Kasumi-1 (cell line): Measurements from ENCODE around the gene ATXN7L3.

Experiments used
- DNase-seq, 2 experiments: peaks; one replicate each; lab custom pipeline; 2025; lab: John Stamatoyannopoulos, UW

ATXN7L3 gene

DNA sequence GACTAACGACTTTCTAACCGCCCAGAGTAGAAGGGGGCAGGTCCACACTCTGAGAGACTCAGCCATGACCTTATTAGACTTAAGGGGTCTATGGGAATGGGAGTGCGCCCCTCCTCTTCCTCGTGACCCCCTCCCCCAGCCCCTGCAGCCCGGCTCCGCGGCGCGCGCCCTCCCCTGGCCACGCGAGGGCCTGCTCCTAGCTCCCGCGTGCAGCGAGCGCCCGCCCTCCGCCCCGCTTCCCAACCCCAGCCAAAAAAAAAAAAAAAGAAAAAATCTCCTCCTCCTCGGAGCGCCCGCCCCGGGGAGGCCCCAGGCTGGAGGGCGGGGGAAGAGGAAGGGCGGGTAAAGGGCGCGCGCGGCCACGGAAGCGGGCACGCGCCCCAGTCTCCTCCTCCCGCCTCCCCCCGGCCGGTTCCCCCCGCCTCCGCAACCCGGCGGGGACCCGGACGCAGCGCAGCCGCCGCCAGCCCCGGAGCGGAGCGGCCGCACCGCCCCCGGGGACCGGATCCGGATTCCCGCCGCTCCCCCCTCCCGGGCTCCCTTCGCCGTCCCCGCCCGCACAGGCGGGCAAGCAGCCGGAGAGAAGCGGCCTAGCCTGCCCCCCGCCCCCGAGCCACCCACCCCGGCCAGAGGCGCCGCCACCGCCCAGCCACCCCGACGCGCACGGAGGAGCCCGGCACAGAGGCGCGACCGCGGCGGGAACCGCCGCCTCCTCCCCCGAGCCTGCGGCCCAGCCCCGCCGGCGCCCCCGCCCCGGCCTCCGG lies 18.8 kb upstream of the ATXN7L3 start:
- peak; percentile 72 to 80 for DNase-seq

GRCh38 chr17:44217738-44218343 lies 18.2 kb upstream of the ATXN7L3 start:
- DNase-seq = no peak

GRCh38 chr17:44216694-44217093 lies 17.0 kb upstream of the ATXN7L3 start:
- no peak for DNase-seq

GRCh38 chr17:44216173-44216572 lies 16.5 kb upstream of the ATXN7L3 start:
- DNase-seq = no peak

DNA sequence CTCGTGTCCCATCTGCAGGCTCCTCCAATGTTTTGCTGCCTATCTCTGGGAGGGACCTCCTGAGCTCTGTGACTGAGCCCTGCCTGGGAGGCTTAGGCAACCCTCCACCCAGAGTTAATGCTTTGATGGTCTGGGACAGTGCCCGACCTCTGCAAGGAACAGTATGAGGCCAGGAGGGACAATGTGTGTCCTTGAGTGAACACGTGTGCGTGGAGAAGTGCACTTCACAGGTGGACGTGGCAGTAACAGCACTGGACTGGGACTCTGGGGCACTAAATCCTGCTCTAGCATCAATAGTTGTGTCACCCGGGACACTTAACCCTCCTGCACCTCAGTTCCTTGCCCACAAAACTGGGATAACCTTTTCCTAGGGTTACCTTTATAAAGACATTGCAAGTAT lies 15.2 kb upstream of the ATXN7L3 start:
- no peak for DNase-seq

- DNase-seq = no peak
Observed at GRCh38 chr17:44214230-44214494, 14.5 kb upstream of the ATXN7L3 start.

DNA sequence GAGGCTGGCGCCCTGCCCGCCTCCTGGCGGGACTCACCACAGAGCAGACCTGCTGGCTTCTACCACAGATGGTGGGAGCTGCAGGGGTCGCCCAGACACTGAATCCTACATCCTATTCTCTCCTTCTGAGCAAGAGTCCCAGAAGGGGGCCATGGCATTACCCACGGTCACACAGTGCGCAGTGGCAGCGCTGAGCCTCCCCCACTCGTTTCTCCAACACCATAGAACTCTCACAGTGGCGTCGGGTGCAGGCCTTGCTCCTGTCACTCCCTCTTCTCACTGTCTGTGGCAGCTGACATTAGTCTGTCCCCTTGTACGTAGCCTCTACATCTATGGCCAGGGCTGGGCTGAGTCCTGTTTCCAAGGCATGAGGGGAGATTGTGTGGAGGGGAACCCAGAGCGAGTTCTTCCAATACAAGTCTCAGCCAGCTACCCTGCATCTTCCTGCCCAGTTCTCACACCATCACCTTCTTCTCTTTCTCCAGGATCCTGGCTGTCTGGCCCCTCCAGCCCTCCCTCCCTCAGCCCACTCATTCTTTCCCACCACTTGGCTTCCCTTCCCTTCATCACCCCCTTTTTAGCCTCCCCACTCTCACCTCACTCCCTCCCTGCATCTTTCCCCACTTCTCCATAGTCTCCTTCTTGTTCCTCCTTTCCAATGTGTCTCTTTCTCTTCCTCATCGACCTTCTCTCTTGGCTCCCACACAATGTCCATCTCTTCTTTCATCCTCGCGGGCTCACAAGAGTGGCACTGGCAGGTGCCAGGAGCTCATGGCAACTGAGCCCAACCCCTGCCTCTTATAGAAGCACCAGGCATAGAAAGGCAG lies 13.9 kb upstream of the ATXN7L3 start:
- no peak for DNase-seq

GRCh38 chr17:44212507-44213402 lies 13.1 kb upstream of the ATXN7L3 start:
- no peak for DNase-seq

DNA sequence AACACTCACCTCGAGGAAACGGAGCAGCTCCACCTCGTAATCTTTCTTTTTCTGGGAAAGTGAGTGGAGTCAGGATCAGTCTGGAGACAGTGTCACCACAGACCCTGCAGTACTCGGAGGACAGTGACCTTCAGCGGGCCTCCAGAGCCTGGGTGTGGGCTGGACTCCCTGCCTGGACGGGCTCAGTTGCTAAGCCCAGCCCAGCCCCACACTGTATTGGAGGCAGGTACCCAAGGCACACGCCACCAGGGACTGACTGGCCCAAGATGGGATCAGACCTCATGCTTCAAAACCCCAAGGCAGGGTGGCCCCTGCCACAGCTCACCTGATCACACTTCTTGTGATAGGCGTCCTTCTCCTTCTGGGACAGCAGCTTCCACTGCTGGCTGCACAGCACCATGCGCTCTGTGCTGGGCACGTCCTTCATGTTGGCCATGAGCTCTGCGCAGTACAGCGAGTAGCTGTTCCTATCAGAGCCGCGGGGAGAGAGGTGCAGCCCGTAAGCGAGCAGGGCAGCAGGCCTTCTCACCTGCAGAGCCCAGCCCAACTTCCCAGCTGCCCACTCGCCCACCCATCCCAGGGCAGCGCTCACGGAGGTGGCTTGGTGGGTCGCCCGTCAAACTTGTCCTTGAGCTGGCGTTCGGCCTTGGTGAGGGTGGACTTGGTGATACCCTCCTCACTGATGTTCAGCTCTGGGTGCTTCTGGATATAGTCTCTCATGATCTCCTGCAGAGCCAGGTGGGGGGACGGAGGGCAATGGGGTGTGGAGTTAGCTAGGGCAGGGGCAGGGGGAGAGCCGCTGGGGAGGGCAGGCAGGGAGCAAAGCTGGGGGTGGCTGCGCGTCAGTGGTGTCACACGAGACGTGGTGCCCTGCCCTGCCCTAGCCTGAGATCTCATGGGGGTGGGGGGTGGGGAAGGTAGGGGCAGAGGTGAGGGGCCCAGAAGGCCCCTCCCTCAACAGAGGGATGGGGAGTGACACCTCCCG lies 11.9 kb upstream of the ATXN7L3 start:
- no peak for DNase-seq

- DNase-seq = peak; percentile 86 to 90
Observed at GRCh38 chr17:44210342-44211192, 10.9 kb upstream of the ATXN7L3 start.

DNA sequence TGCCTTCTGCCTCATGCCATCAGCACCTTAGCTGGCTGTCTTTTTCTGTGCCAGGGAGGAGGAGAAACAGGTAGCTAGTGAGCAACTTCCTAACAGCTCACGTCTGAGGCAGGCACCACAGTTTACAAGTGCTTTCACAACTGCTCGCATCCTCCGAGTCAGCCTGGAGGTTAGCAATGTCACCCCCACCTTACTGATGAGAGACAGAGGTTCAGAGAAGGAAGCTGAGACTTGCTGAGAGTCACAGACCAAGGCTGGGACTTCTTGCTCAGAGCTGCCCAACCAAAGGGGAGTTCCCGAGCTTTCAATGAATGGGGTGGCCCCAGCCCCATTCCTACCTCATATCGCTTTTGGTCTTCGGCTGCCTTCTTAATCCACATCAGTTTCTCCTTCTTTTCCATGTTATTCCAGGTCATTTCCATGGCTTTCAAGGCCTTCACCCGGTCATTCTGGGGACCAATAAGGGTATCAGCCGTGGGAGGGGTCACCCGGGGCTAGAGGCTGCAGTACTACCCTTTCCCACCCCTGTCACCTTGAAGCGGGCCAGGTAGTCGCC lies 10.2 kb upstream of the ATXN7L3 start:
- DNase-seq = no peak

DNA sequence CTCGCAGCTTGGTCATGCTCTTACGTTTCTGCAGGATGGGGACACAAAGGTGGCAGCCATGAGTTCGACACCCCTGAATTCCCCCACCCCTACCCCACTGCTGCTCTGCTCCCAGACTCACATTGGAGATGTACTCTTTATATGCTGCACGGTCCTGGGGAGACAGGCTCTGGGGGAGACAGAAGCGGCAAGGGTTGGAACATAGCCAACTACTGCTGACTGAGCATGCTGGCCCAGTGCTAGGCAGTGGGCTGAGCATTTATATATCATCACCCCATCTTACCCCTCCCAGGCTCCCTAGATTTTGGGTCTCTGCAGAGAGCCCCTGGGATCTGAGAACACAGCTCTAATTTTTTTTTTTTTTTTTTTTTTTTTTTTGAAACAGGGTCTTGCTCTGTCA lies 8.1 kb upstream of the ATXN7L3 start:
- DNase-seq = no peak

- DNase-seq = no peak
Observed at GRCh38 chr17:44207319-44207718, 7.6 kb upstream of the ATXN7L3 start.

GRCh38 chr17:44206825-44207155 lies 7.1 kb upstream of the ATXN7L3 start:
- no peak for DNase-seq

- no peak for DNase-seq
Observed at GRCh38 chr17:44205962-44206824, 6.5 kb upstream of the ATXN7L3 start.

GRCh38 chr17:44204441-44204882 lies 4.8 kb upstream of the ATXN7L3 start:
- DNase-seq = no peak

DNA sequence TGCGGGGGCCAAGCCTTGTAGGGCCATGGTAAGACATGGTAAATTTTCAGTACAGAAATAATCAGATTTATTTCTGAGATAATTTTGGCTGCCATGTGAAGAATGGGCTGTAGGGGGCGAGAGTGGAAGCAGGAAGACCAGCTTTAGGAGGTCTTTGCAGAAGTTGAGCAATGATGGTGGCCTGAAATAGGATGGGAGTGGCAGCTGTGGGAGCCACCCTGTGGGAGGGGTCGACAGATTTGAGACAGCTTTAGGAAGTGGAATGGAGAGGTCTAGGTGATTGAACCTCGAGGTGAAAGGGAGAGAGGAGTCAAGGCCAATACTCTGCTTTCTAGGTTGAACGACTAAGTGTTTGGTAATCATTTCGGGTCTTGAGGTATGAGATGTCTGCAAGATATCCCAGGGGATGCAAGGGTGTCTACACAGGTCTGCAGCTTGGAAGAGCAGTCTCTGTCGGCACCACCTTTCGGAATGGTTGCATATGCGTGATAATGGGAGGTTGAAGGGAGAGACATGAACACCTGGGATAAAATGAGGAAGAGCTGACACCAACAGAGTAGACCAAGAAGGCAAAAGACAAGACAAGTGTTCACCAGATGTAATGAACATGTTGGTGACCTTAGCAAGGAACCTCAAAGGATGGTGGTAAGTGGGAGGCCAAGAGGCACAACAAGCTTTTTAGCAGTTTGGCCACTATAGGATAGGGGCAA lies 4.2 kb upstream of the ATXN7L3 start:
- DNase-seq = peak; percentile 83 to 88

- no peak for DNase-seq
Observed at GRCh38 chr17:44202756-44203155, 3.1 kb upstream of the ATXN7L3 start.
